Endometrial microvascular endothelial cells (primary cell): ENCODE results near the gene CHRNA1. TPM values are rescaled to one million over a fixed set of nuclear protein-coding genes. Genes with fewer than 3 reads are reported as not detected.

Experiments used
- in situ Hi-C: cut with HindIII; loops from 2 replicates; pipeline ENCODE4 v1.10.0; 2017; ENCODE audit warnings: low sequenced_read_pairs, low pct_unique_long_range_greater_than_20kb; ENCODE audit errors: inconsistent ontology term
- total RNA-seq: library from RNA; depleted of rRNA; stranded (reverse); fragments of >200 nt; gene quantifications from one replicate; pipeline ENCODE4 v1.2.3, GENCODE V29; 2015; ENCODE audit errors: inconsistent ontology term

CHRNA1 gene
- total RNA-seq: not detected

- in situ Hi-C loops: no loop called here
Observed at GRCh38 chr2:174764280-174765255, at the start of gene CHRNA1. Gene CHRNA1 (minus strand): TSS chr2:174764472. CDS start chr2:174764394, 78 bp downstream.

- in situ Hi-C loops: no loop called here
Observed at GRCh38 chr2:174812037-174812436, 47.8 kb upstream of the CHRNA1 start.

DNA sequence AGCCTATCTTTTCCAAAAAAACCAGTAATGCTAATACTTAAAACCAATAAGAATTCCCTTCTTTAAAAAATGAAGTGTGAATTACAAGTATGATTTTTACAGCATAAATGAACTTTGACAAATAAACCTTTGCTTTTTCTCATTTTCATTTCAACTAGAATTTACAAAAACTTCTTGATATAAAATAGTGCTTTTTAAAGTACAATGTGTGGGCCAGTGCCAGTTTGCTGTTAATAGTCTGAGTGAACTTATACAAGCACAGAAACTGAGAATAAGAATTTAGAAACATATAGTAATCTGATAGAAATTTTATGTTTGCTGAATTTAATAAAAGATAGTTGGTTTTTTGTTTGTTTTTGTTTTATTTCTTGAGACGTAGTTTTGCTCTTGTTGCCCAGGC, 43.7 kb upstream of the CHRNA1 start:
- in situ Hi-C loops: no loop called here

DNA sequence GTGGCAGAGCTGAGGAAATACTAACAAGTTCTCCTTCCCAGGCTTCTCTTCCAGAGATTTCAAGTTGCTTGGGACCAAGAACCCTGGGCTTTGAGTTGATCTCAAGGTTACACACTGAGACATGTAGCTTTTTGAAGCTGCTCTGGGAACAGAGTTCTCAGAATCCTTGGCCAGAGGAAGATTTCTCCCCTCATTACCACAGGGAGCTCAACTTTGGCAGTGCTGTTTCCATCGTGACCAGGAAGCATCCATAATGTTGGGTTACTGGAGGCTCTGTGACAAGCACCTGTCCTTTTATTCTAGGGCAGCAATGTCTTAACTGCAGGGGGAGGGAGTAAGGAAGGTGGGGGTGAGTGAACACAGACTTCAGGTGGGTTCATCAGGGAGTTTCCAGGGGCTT, 41.5 kb upstream of the CHRNA1 start:
- in situ Hi-C loops: no loop called here

DNA sequence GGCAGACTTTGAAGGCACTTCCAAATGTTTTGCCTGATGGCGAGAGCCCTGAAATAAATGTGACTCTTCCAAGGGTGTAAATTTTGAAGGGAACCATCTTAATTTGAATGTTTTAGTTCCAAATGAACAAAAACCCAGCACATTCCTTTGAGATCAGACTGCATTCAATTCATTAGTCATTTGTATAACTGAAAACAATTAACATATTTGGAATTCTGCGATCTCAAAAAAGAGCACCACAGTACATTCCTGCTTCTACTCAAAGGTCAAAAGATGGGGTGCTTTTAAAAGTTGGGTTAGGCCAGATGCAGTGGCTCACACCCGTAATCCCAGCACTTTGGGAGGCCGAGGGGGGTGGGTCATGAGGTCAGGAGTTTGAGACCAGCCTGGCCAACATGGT, 38.2 kb upstream of the CHRNA1 start:
- in situ Hi-C loops: no loop called here

DNA sequence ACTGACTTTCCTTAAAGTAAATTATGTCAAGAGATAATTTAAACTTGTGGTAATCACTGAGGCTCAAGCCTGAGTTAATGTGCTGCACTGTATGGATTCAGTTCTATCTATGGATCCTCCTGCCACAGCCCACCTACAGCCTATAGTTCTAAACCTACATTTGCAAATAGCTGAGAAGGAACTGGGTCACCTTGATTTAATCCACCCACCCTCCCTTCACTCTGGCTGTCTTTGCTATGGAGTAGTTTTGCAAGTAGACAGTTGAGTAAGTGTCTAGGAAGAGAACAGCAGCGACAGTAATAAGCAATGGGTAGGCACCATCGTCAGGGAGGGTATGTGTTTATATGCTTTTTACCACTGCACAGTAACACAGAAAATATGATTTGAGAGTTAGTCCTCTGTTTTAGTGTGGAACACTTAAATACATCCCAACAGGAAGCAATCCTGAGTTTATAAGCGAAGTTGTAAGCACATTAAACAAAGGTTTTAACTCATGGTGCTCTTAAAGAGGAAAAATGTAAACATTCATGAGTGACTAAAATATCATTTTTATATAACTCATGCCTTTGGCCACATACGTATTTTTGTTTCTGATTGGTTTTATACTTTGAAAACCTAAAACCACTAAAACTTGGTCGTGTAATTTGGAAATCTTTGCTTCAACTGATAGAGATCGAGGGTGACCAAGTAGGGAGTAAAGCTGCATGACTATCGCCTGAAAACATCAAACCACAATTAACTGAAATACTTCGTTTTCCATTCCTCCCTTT, 36.3 kb upstream of the CHRNA1 start:
- in situ Hi-C loops: no loop called here

- in situ Hi-C loops: no loop called here
Observed at GRCh38 chr2:174798801-174799200, 34.5 kb upstream of the CHRNA1 start.

DNA sequence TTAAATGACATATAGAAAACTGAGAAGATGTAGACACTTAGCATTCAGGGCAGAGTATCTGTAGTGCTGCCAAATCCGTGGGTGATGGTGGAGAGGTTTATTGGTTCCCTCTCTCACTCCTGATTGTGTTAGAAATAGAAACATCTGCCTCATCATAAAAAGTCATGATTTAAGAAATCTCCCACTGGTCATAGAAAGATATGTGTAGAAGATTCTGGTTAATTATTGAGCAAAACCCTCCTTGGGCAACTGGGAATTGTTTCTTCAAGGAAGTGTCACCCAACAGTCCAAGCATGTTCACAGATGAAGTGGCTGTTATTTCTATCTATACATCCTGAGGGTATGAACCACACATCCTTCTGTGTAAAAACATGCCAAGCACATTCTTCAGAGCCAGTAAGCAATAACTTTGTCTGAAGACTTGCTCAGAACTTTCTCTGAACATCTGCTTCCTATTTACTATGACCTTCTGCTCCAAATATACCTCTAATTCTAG, 33.6 kb upstream of the CHRNA1 start:
- in situ Hi-C loops: no loop called here

DNA sequence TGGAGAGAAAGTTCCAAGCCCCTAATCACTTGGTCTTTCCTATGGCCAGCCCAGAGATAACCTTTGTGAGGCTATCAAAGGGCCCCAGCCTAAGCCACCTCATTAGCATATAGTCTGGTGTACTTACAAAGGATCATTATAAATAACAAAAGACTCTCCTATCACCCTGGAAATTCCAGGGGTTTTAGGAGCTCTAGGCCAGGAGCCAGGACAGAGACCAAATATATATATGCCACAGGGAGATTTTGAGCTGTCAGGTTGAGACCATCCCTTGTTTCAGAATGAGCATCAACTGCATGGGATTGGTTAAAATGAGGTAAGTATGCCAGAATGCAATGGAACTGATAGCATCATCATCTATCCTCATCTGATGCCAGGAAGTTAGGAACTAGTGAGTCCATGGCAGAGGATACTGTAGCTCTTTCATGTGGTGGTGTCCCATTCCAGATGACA, 32.1 kb upstream of the CHRNA1 start:
- in situ Hi-C loops: no loop called here

- in situ Hi-C loops: no loop called here
Observed at GRCh38 chr2:174794851-174795374, 30.6 kb upstream of the CHRNA1 start.

DNA sequence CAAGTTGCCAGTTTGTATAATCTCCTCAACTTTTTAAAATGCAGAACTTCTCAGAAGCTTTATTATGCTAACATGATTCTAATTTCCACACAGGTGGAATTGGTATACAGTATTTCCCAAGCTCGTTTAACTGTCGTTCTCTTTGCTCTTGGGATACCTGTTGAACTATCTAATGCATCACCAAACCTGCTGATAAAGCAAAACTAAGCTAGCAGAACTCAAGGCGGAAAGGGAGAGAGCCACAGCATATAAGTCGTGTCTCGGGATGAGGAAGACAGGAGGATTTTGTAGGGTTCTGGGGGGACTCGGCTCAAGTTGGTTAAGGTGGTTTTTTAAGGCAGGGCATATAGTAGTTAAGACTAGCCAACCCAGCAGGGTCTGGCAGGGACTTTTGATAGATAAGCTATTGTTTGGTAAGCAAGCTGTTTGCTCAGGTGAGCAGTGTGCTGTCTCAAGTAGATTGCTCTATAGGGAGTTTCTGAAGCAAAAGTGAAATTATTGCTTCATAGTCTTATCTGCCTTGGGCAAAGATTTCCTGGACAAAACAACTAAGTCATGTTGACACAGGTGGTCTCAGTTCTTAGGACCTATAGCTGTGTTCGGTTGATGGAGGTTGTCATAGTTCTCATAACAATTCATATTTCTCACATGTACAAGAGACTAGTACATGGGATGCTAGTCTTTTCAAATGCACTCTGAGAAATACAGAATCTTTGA, 28.2 kb upstream of the CHRNA1 start:
- in situ Hi-C loops: no loop called here

DNA sequence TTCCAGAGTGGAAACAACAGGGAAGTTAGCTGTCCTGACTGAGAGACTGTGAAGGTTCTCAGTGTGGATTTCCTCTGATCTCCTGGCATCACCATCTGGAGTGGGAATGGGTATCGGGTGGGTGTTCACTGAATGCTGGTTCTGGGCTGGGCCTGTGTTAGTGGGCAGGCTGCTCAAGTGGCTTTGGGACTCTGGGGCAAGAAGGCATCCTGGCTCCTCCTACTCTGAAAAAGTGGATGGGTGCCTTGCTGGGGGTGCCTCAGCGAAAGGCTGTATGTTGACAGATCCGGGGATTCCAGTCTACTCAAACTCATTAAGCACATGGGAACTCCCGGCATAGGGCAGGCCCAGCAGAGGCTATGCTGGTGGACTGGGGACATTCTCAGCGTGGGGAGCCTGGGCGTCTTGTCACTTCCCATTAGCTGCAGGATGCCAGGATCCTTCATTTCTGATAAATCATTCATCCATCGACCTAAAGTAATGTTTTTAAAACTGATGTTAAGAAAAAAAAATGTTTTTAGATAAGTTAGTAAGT, 27.5 kb upstream of the CHRNA1 start:
- in situ Hi-C loops: no loop called here

- in situ Hi-C loops: no loop called here
Observed at GRCh38 chr2:174791020-174791419, 26.7 kb upstream of the CHRNA1 start.

- in situ Hi-C loops: no loop called here
Observed at GRCh38 chr2:174789001-174789400, 24.7 kb upstream of the CHRNA1 start.

GRCh38 chr2:174788291-174788929, 24.1 kb upstream of the CHRNA1 start:
- in situ Hi-C loops: no loop called here

GRCh38 chr2:174787487-174788205, 23.4 kb upstream of the CHRNA1 start:
- in situ Hi-C loops: no loop called here

DNA sequence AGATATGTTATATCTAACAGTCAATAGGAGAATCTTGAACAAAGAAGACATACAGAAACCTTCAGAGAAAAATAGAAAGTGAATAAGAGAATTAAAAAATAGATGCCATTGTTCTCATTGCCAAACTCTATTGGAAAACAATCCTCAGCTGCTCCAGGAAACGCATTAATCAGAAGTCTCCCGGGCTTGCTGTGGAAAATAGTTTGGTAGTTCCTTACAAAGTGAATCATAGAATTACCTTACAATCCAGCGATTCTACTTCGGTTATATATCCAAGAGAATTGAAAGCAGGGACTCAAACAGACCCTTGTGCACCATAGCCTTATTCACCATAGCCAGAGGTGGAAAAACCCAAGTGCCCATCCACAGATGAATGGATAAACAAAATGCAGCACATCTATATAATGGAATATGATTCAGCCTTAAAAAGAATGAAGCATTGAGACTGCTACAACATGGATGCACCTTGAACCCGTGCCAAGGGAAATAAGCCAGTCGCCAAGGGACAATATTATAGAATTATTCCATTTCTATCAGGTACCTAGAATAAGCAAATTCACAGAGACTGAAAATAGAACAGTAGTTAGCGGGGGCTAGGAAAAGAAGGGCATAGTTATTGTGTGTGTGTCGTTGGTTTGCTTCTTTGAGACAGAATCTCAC, 21.9 kb upstream of the CHRNA1 start:
- in situ Hi-C loops: no loop called here
